GM23338 (cell line): ENCODE measurements around the gene EDNRB. TPM values are rescaled to one million over a fixed set of nuclear protein-coding genes. Genes with fewer than 3 reads are reported as not detected.
A peak's percentile ranks its signal among the peaks of the same experiment; 100 is the strongest.

Experiments used
- ATAC-seq: fragments of 200-7000 bp; cut with Tn5 transposase; 3 replicates; pipeline ENCODE4 v1.9.1; 2020
- DNase-seq: peaks from one replicate; pipeline ENCODE4 v3.0.0-alpha.2; 2015; ENCODE audit warnings: low spot score
- H2AFZ ChIP-seq: fragments of 200-600 bp; sonication (generic); 2 replicates; pipeline ENCODE4 v1.8.0; 2016; ENCODE audit warnings: antibody characterized with exemption, mild to moderate bottlenecking, moderate library complexity
- H3F3A ChIP-seq: fragments of 200-600 bp; sonication (generic); replicated peaks from 2 replicates; pipeline ENCODE4 v1.8.0; 2017; ENCODE audit warnings: antibody characterized with exemption, mixed run types, low read depth
- H3K27ac ChIP-seq: fragments of 200-600 bp; sonication (generic); 2 replicates; pipeline ENCODE4 v1.6.1; 2016; ENCODE audit warnings: low read depth
- H3K27me3 ChIP-seq: fragments of 200-600 bp; sonication (generic); 2 replicates; pipeline ENCODE4 v1.8.0; 2016; ENCODE audit warnings: mild to moderate bottlenecking, mixed run types, moderate library complexity; ENCODE audit not compliant: insufficient read depth
- H3K36me3 ChIP-seq: fragments of 200-600 bp; sonication (generic); 2 replicates; pipeline ENCODE4 v1.8.0; 2016; ENCODE audit warnings: mild to moderate bottlenecking; ENCODE audit not compliant: insufficient read depth
- H3K4me1 ChIP-seq: fragments of 200-600 bp; sonication (generic); 2 replicates; pipeline ENCODE4 v1.8.0; 2016; ENCODE audit warnings: mild to moderate bottlenecking, moderate library complexity; ENCODE audit not compliant: insufficient read depth
- H3K4me2 ChIP-seq: fragments of 200-600 bp; sonication (generic); 2 replicates; pipeline ENCODE4 v1.7.1; 2017; ENCODE audit warnings: mixed run types
- H3K4me3 ChIP-seq: fragments of 200-600 bp; sonication (generic); 2 replicates; pipeline ENCODE4 v1.6.1; 2016; ENCODE audit warnings: mixed run types
- H3K79me2 ChIP-seq: fragments of 200-600 bp; sonication (generic); replicated peaks from 2 replicates; pipeline ENCODE4 v1.8.0; 2017; ENCODE audit warnings: mild to moderate bottlenecking; ENCODE audit not compliant: insufficient read depth
- H3K9me2 ChIP-seq: fragments of 200-600 bp; sonication (generic); 2 replicates; pipeline ENCODE4 v1.8.0; 2017; ENCODE audit not compliant: insufficient read depth
- H4K20me1 ChIP-seq: fragments of 200-600 bp; sonication (generic); replicated peaks from 2 replicates; pipeline ENCODE4 v1.8.0; 2017; ENCODE audit warnings: mild to moderate bottlenecking; ENCODE audit not compliant: insufficient read depth
- H3K27ac Mint-ChIP-seq: 2 replicates; pipeline ENCODE4 v1.8.0; 2020; ENCODE audit warnings: inconsistent platforms, mild to moderate bottlenecking, moderate library complexity, mixed read lengths
- H3K27me3 Mint-ChIP-seq: 3 replicates; pipeline ENCODE4 v1.8.0; 2022; ENCODE audit warnings: low read depth, mild to moderate bottlenecking, moderate library complexity, mixed read lengths, inconsistent platforms; ENCODE audit not compliant: insufficient read depth, poor library complexity
- H3K36me3 Mint-ChIP-seq: 3 replicates; pipeline ENCODE4 v1.8.0; 2021; ENCODE audit warnings: low read depth, mild to moderate bottlenecking, inconsistent platforms, moderate library complexity, mixed read lengths
- H3K4me1 Mint-ChIP-seq: 3 replicates; pipeline ENCODE4 v1.8.0; 2020; ENCODE audit warnings: mild to moderate bottlenecking, inconsistent platforms, mixed read lengths
- H3K4me3 Mint-ChIP-seq: 3 replicates; pipeline ENCODE4 v1.8.0; 2021; ENCODE audit warnings: moderate library complexity, mild to moderate bottlenecking, inconsistent platforms, mixed read lengths
- H3K9me3 Mint-ChIP-seq: 3 replicates; pipeline ENCODE4 v1.8.0; 2020; ENCODE audit warnings: moderate library complexity, mild to moderate bottlenecking, inconsistent platforms, mixed read lengths
- CREB1 ChIP-seq: fragments of 250-450 bp; sonication (Bioruptor Pico); IDR thresholded peaks from 2 replicates; pipeline ENCODE4 v1.5.0; 2020; ENCODE audit warnings: low read depth, mild to moderate bottlenecking, moderate library complexity
- EZH2 ChIP-seq: fragments of 200-600 bp; sonication (generic); IDR thresholded peaks from one replicate; pipeline ENCODE4 v1.8.0; 2017; ENCODE audit warnings: antibody characterized with exemption, mild to moderate bottlenecking, low read depth; ENCODE audit not compliant: unreplicated experiment
- EZH2phosphoT487 ChIP-seq: fragments of 200-600 bp; sonication (generic); IDR thresholded peaks from one replicate; pipeline ENCODE4 v1.8.1; 2018; ENCODE audit warnings: antibody characterized with exemption; ENCODE audit not compliant: unreplicated experiment
- JUNB ChIP-seq: IDR thresholded peaks from one replicate; pipeline ENCODE4 v1.6.1; 2016; ENCODE audit warnings: antibody characterized with exemption; ENCODE audit not compliant: unreplicated experiment
- NANOG ChIP-seq: IDR thresholded peaks from 2 replicates; pipeline ENCODE4 v1.6.1; 2016; ENCODE audit warnings: antibody characterized with exemption, borderline replicate concordance
- POLR2AphosphoS5 ChIP-seq: IDR thresholded peaks from 2 replicates; pipeline ENCODE4 v1.6.1; 2016; ENCODE audit warnings: antibody characterized with exemption, low read depth
- STAT1 ChIP-seq: IDR thresholded peaks from one replicate; pipeline ENCODE4 v1.6.1; 2016; ENCODE audit warnings: antibody characterized with exemption; ENCODE audit not compliant: unreplicated experiment
- ZNF114 ChIP-seq: fragments of 250-450 bp; sonication (Bioruptor Pico); IDR thresholded peaks from 2 replicates; pipeline ENCODE4 v1.5.0; 2020; ENCODE audit warnings: mild to moderate bottlenecking, moderate library complexity
- ZNF331 ChIP-seq: fragments of 250-450 bp; sonication (Bioruptor Pico); IDR thresholded peaks from 2 replicates; pipeline ENCODE4 v1.5.0; 2020; ENCODE audit warnings: low read depth, mild to moderate bottlenecking, moderate library complexity
- polyA plus RNA-seq: library from polyadenylated mRNA; unstranded; fragments of >200 nt; fragmentation: Nextera tagmentation; extraction: Ambion mirVana; gene quantifications from 2 replicates; pipeline ENCODE4 v1.2.1, GENCODE V29; 2016
- total RNA-seq: library from RNA; depleted of rRNA; stranded (reverse); fragments of >200 nt; shearing (Covaris generic); gene quantifications from 2 replicates; pipeline ENCODE4 v1.2.3, GENCODE V29; 2014
- TF ChIP-seq, protein P1 (sequence below): IDR thresholded peaks from 2 replicates; pipeline ENCODE4 v1.6.1; 2016; ENCODE audit warnings: antibody characterized with exemption
- TF ChIP-seq, protein P2 (sequence below): IDR thresholded peaks from one replicate; pipeline ENCODE4 v1.6.1; 2018; ENCODE audit warnings: antibody characterized with exemption; ENCODE audit not compliant: unreplicated experiment
- TF ChIP-seq, protein P3 (sequence below): fragments of 250-450 bp; sonication (Bioruptor Pico); IDR thresholded peaks from 2 replicates; pipeline ENCODE4 v1.5.0; 2020; ENCODE audit warnings: mild to moderate bottlenecking, moderate library complexity
- TF ChIP-seq, protein P4 (sequence below), 2 experiments: fragments of 200-600 bp in 1 of 2; sonication (generic) in 1 of 2; conservative IDR thresholded peaks; 2 replicates each; pipeline versions ENCODE4 v1.5.1 to v1.6.1; 2016 to 2017; ENCODE audit warnings: antibody characterized with exemption in 2 of 2, low read depth in 2 of 2, mild to moderate bottlenecking in 2 of 2, moderate library complexity in 1 of 2

Gene EDNRB
- total and polyA plus RNA-seq, 2 experiments from 2014 or later = 27.9 to 28.9 TPM

DNA sequence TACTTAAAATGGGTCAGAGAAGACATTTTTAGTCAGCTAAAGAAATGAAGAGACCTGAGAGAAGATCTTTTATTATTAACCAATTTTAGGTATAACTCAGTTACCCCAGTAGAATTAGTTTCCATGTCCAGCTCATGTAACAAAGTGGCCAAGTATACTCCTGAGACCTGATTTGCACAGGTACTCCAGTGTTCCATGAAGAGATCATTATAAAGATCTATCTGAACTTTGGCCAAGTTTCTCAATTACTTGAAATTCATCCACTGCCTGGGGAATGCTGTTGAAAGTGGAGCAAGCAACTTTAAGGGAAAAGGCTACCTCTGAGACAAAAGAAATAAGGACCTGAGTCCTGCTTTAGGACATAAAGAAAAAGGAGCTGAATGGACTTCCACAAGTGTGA, 47.0 kb downstream of the EDNRB start:
- H3K27ac Mint-ChIP-seq = no peak overlapping the region

More for the DNA sequence above, 47.0 kb downstream of the EDNRB start:
- Histone ChIP-seq H3K4me3 (no peak overlapping the region), H4K20me1 (no peaks in the 10 kb centered on the region), H2AFZ (0 out of 2 replicates have a peak overlapping the region, but pooled peaks have one; percentile 19), H3K27ac (no peak overlapping the region), H3K9me2 (0 out of 2 replicates have a peak, but pooled peaks cover 14% of the 10 kb centered on the region), H3K4me2 (no peak overlapping the region), H3K27me3 (no peaks in the 10 kb centered on the region), H3K36me3 (no peaks in the 10 kb centered on the region; the same call in 1 of the 2 replicates), H3F3A (no peaks in the 10 kb centered on the region), H3K4me1 (peaks cover 8% of the 10 kb centered on the region; the same call in 1 of the 2 replicates), H3K79me2 (no peaks in the 10 kb centered on the region)
- DNase-seq (no peak), ATAC-seq (no peak)
- TF ChIP-seq JUNB (no peak), NANOG (no peak), EZH2 (no peak), EZH2phosphoT487 (no peak), ZNF114 (no peak), CREB1 (CRISPR knock-in tag) (no peak), POLR2AphosphoS5 (no peak), STAT1 (no peak), ZNF331 (no peak)
- TF ChIP-seq, protein P1, sequence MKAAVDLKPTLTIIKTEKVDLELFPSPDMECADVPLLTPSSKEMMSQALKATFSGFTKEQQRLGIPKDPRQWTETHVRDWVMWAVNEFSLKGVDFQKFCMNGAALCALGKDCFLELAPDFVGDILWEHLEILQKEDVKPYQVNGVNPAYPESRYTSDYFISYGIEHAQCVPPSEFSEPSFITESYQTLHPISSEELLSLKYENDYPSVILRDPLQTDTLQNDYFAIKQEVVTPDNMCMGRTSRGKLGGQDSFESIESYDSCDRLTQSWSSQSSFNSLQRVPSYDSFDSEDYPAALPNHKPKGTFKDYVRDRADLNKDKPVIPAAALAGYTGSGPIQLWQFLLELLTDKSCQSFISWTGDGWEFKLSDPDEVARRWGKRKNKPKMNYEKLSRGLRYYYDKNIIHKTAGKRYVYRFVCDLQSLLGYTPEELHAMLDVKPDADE = no peak
- TF ChIP-seq, protein P2, sequence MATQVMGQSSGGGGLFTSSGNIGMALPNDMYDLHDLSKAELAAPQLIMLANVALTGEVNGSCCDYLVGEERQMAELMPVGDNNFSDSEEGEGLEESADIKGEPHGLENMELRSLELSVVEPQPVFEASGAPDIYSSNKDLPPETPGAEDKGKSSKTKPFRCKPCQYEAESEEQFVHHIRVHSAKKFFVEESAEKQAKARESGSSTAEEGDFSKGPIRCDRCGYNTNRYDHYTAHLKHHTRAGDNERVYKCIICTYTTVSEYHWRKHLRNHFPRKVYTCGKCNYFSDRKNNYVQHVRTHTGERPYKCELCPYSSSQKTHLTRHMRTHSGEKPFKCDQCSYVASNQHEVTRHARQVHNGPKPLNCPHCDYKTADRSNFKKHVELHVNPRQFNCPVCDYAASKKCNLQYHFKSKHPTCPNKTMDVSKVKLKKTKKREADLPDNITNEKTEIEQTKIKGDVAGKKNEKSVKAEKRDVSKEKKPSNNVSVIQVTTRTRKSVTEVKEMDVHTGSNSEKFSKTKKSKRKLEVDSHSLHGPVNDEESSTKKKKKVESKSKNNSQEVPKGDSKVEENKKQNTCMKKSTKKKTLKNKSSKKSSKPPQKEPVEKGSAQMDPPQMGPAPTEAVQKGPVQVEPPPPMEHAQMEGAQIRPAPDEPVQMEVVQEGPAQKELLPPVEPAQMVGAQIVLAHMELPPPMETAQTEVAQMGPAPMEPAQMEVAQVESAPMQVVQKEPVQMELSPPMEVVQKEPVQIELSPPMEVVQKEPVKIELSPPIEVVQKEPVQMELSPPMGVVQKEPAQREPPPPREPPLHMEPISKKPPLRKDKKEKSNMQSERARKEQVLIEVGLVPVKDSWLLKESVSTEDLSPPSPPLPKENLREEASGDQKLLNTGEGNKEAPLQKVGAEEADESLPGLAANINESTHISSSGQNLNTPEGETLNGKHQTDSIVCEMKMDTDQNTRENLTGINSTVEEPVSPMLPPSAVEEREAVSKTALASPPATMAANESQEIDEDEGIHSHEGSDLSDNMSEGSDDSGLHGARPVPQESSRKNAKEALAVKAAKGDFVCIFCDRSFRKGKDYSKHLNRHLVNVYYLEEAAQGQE = no peak
- TF ChIP-seq, protein P3, sequence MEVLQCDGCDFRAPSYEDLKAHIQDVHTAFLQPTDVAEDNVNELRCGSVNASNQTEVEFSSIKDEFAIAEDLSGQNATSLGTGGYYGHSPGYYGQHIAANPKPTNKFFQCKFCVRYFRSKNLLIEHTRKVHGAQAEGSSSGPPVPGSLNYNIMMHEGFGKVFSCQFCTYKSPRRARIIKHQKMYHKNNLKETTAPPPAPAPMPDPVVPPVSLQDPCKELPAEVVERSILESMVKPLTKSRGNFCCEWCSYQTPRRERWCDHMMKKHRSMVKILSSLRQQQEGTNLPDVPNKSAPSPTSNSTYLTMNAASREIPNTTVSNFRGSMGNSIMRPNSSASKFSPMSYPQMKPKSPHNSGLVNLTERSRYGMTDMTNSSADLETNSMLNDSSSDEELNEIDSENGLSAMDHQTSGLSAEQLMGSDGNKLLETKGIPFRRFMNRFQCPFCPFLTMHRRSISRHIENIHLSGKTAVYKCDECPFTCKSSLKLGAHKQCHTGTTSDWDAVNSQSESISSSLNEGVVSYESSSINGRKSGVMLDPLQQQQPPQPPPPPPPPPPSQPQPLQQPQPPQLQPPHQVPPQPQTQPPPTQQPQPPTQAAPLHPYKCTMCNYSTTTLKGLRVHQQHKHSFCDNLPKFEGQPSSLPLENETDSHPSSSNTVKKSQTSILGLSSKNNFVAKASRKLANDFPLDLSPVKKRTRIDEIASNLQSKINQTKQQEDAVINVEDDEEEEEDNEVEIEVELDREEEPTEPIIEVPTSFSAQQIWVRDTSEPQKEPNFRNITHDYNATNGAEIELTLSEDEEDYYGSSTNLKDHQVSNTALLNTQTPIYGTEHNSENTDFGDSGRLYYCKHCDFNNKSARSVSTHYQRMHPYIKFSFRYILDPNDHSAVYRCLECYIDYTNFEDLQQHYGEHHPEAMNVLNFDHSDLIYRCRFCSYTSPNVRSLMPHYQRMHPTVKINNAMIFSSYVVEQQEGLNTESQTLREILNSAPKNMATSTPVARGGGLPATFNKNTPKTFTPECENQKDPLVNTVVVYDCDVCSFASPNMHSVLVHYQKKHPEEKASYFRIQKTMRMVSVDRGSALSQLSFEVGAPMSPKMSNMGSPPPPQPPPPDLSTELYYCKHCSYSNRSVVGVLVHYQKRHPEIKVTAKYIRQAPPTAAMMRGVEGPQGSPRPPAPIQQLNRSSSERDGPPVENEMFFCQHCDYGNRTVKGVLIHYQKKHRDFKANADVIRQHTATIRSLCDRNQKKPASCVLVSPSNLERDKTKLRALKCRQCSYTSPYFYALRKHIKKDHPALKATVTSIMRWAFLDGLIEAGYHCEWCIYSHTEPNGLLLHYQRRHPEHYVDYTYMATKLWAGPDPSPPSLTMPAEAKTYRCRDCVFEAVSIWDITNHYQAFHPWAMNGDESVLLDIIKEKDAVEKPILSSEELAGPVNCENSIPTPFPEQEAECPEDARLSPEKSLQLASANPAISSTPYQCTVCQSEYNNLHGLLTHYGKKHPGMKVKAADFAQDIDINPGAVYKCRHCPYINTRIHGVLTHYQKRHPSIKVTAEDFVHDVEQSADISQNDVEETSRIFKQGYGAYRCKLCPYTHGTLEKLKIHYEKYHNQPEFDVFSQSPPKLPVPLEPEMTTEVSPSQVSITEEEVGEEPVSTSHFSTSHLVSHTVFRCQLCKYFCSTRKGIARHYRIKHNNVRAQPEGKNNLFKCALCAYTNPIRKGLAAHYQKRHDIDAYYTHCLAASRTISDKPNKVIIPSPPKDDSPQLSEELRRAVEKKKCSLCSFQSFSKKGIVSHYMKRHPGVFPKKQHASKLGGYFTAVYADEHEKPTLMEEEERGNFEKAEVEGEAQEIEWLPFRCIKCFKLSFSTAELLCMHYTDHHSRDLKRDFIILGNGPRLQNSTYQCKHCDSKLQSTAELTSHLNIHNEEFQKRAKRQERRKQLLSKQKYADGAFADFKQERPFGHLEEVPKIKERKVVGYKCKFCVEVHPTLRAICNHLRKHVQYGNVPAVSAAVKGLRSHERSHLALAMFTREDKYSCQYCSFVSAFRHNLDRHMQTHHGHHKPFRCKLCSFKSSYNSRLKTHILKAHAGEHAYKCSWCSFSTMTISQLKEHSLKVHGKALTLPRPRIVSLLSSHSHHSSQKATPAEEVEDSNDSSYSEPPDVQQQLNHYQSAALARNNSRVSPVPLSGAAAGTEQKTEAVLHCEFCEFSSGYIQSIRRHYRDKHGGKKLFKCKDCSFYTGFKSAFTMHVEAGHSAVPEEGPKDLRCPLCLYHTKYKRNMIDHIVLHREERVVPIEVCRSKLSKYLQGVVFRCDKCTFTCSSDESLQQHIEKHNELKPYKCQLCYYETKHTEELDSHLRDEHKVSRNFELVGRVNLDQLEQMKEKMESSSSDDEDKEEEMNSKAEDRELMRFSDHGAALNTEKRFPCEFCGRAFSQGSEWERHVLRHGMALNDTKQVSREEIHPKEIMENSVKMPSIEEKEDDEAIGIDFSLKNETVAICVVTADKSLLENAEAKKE = no peak
- TF ChIP-seq, protein P4, sequence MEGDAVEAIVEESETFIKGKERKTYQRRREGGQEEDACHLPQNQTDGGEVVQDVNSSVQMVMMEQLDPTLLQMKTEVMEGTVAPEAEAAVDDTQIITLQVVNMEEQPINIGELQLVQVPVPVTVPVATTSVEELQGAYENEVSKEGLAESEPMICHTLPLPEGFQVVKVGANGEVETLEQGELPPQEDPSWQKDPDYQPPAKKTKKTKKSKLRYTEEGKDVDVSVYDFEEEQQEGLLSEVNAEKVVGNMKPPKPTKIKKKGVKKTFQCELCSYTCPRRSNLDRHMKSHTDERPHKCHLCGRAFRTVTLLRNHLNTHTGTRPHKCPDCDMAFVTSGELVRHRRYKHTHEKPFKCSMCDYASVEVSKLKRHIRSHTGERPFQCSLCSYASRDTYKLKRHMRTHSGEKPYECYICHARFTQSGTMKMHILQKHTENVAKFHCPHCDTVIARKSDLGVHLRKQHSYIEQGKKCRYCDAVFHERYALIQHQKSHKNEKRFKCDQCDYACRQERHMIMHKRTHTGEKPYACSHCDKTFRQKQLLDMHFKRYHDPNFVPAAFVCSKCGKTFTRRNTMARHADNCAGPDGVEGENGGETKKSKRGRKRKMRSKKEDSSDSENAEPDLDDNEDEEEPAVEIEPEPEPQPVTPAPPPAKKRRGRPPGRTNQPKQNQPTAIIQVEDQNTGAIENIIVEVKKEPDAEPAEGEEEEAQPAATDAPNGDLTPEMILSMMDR (conservative IDR thresholded peaks at IDR 0.05; ENCODE audit: low read depth in 2 of 2) = no peak
- peaks cover 18% of the 10 kb centered on the region for H3K9me3 Mint-ChIP-seq
- H3K27me3 Mint-ChIP-seq = no peaks in the 10 kb centered on the region
- H3K36me3 Mint-ChIP-seq = peaks cover 22% of the 10 kb centered on the region
- peaks cover 7% of the 10 kb centered on the region; the same call in 2 of the 3 replicates for H3K4me1 Mint-ChIP-seq
- H3K4me3 Mint-ChIP-seq = no peak overlapping the region
